Smooth muscle cell of the brain vasculature (primary cell): ENCODE results near the gene COQ2.

Source experiments
- DNase-seq: peaks from one replicate; pipeline ENCODE4 v3.0.0-alpha.2; 2012; ENCODE audit warnings: low read depth, low spot score

Gene COQ2

DNA sequence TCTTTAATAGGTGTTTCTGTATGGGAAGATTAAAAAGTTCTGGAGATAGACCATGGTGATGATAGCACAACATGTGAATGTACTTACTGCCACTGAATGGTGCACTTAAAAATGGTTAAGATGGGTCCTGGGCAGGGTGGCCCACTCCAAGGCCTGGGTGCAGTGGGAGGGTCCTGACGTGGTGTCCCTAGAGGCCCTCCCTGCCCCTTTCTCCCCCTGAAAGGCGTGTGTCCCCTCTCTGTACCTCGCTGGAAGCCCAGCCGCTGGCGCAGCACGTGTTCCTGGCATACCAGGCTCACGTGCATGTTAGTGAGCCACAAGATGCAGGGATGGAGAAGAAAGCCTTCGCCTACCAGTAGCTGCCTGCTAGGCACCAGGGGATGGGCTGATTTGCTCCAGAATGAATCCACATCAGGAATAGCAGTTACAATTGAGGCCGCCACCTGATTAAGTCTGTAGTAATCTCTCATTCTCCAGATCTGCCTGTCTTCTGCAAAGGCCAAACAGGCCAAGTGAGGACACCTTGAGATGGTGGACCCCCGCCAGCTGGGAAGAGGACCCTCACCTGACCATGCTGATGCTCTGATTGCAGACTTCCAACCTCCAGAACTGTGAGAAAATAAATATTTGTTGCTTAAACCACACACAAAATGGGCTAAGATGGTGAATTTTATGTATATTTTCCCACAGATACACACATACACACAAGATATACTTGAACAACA is 67.5 kb downstream of the COQ2 start:
- DNase-seq = no peak

DNA sequence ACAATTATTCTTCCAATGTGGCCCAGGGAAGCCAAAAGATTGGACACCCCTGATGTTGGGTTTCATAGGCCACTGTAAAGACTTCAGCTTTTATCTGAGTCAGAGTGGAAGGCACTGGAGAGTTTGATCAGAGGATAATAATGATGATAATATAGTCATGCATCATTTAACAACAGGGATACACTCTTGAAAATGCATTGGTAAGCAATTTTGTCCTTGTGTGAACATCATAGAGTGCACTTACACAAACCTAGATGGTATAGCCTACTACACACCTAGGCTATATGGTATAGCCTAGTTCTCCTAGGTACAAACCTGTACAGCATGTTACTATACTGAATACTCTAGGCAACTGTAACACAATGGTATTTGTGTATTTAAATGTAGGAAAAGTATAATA is 70.5 kb downstream of the COQ2 start:
- DNase-seq = no peak
